GM23338 (cell line): ENCODE results near the gene AKNAD1. TPM values are rescaled to one million over a fixed set of nuclear protein-coding genes. Genes with fewer than 3 reads are reported as not detected.
A peak's percentile ranks its signal among the peaks of the same experiment; 100 is the strongest.

ENCODE experiments used
- ATAC-seq: fragments of 200-7000 bp; cut with Tn5 transposase; 3 replicates; pipeline ENCODE4 v1.9.1; 2020
- DNase-seq: peaks from one replicate; pipeline ENCODE4 v3.0.0-alpha.2; 2015; ENCODE audit warnings: low spot score
- H2AFZ ChIP-seq: fragments of 200-600 bp; sonication (generic); 2 replicates; pipeline ENCODE4 v1.8.0; 2016; ENCODE audit warnings: antibody characterized with exemption, mild to moderate bottlenecking, moderate library complexity
- H3F3A ChIP-seq: fragments of 200-600 bp; sonication (generic); replicated peaks from 2 replicates; pipeline ENCODE4 v1.8.0; 2017; ENCODE audit warnings: antibody characterized with exemption, mixed run types, low read depth
- H3K27ac ChIP-seq: fragments of 200-600 bp; sonication (generic); 2 replicates; pipeline ENCODE4 v1.6.1; 2016; ENCODE audit warnings: low read depth
- H3K27me3 ChIP-seq: fragments of 200-600 bp; sonication (generic); 2 replicates; pipeline ENCODE4 v1.8.0; 2016; ENCODE audit warnings: mild to moderate bottlenecking, mixed run types, moderate library complexity; ENCODE audit not compliant: insufficient read depth
- H3K36me3 ChIP-seq: fragments of 200-600 bp; sonication (generic); 2 replicates; pipeline ENCODE4 v1.8.0; 2016; ENCODE audit warnings: mild to moderate bottlenecking; ENCODE audit not compliant: insufficient read depth
- H3K4me1 ChIP-seq: fragments of 200-600 bp; sonication (generic); 2 replicates; pipeline ENCODE4 v1.8.0; 2016; ENCODE audit warnings: mild to moderate bottlenecking, moderate library complexity; ENCODE audit not compliant: insufficient read depth
- H3K4me2 ChIP-seq: fragments of 200-600 bp; sonication (generic); 2 replicates; pipeline ENCODE4 v1.7.1; 2017; ENCODE audit warnings: mixed run types
- H3K4me3 ChIP-seq: fragments of 200-600 bp; sonication (generic); 2 replicates; pipeline ENCODE4 v1.6.1; 2016; ENCODE audit warnings: mixed run types
- H3K79me2 ChIP-seq: fragments of 200-600 bp; sonication (generic); replicated peaks from 2 replicates; pipeline ENCODE4 v1.8.0; 2017; ENCODE audit warnings: mild to moderate bottlenecking; ENCODE audit not compliant: insufficient read depth
- H3K9me2 ChIP-seq: fragments of 200-600 bp; sonication (generic); 2 replicates; pipeline ENCODE4 v1.8.0; 2017; ENCODE audit not compliant: insufficient read depth
- H4K20me1 ChIP-seq: fragments of 200-600 bp; sonication (generic); replicated peaks from 2 replicates; pipeline ENCODE4 v1.8.0; 2017; ENCODE audit warnings: mild to moderate bottlenecking; ENCODE audit not compliant: insufficient read depth
- H3K27ac Mint-ChIP-seq: 2 replicates; pipeline ENCODE4 v1.8.0; 2020; ENCODE audit warnings: inconsistent platforms, mild to moderate bottlenecking, moderate library complexity, mixed read lengths
- H3K27me3 Mint-ChIP-seq: 3 replicates; pipeline ENCODE4 v1.8.0; 2022; ENCODE audit warnings: low read depth, mild to moderate bottlenecking, moderate library complexity, mixed read lengths, inconsistent platforms; ENCODE audit not compliant: insufficient read depth, poor library complexity
- H3K36me3 Mint-ChIP-seq: 3 replicates; pipeline ENCODE4 v1.8.0; 2021; ENCODE audit warnings: low read depth, mild to moderate bottlenecking, inconsistent platforms, moderate library complexity, mixed read lengths
- H3K4me1 Mint-ChIP-seq: 3 replicates; pipeline ENCODE4 v1.8.0; 2020; ENCODE audit warnings: mild to moderate bottlenecking, inconsistent platforms, mixed read lengths
- H3K4me3 Mint-ChIP-seq: 3 replicates; pipeline ENCODE4 v1.8.0; 2021; ENCODE audit warnings: moderate library complexity, mild to moderate bottlenecking, inconsistent platforms, mixed read lengths
- H3K9me3 Mint-ChIP-seq: 3 replicates; pipeline ENCODE4 v1.8.0; 2020; ENCODE audit warnings: moderate library complexity, mild to moderate bottlenecking, inconsistent platforms, mixed read lengths
- CTCF ChIP-seq, 2 experiments: fragments of 200-600 bp in 1 of 2; sonication (generic) in 1 of 2; conservative IDR thresholded peaks; 2 replicates each; pipeline versions ENCODE4 v1.5.1 to v1.6.1; 2016 to 2017; ENCODE audit warnings: antibody characterized with exemption in 2 of 2, low read depth in 2 of 2, mild to moderate bottlenecking in 2 of 2, moderate library complexity in 1 of 2
- ZNF462 ChIP-seq: fragments of 250-450 bp; sonication (Bioruptor Pico); IDR thresholded peaks from 2 replicates; pipeline ENCODE4 v1.5.0; 2020; ENCODE audit warnings: mild to moderate bottlenecking, moderate library complexity
- polyA plus RNA-seq: library from polyadenylated mRNA; unstranded; fragments of >200 nt; fragmentation: Nextera tagmentation; extraction: Ambion mirVana; gene quantifications from 2 replicates; pipeline ENCODE4 v1.2.1, GENCODE V29; 2016
- total RNA-seq: library from RNA; depleted of rRNA; stranded (reverse); fragments of >200 nt; shearing (Covaris generic); gene quantifications from 2 replicates; pipeline ENCODE4 v1.2.3, GENCODE V29; 2014

The AKNAD1 gene
- total and polyA plus RNA-seq, 2 experiments from 2014 or later: not detected

- Histone ChIP-seq H3K36me3 (no peaks in the 10 kb centered on the region), H3F3A (no peaks in the 10 kb centered on the region), H3K9me2 (no peaks in the 10 kb centered on the region), H3K79me2 (no peaks in the 10 kb centered on the region), H3K4me1 (no peaks in the 10 kb centered on the region), H4K20me1 (no peaks in the 10 kb centered on the region), H2AFZ (peak overlapping the region; percentile 52), H3K27me3 (no peaks in the 10 kb centered on the region), H3K4me3 (no peak overlapping the region), H3K4me2 (no peak overlapping the region), H3K27ac (no peak overlapping the region)
- Mint-ChIP-seq H3K4me1 (peaks cover 6% of the 10 kb centered on the region; the same call in 1 of the 3 replicates), H3K4me3 (no peak overlapping the region), H3K9me3 (no peaks in the 10 kb centered on the region), H3K27ac (peak overlapping the region; percentile 11; the same call in 1 of the 2 replicates), H3K27me3 (no peaks in the 10 kb centered on the region), H3K36me3 (no peaks in the 10 kb centered on the region)
- DNase-seq (peak; percentile 97), ATAC-seq (peak; percentile 97)
- TF ChIP-seq CTCF (conservative IDR thresholded peaks at IDR 0.05; ENCODE audit: low read depth in 2 of 2): peak; percentile 87 to 89
- TF ChIP-seq ZNF462 (CRISPR knock-in tag): no peak
These were observed 28.6 kb downstream of the AKNAD1 start for GRCh38 chr1:108828074-108828961.
